ENCODE results near the gene MAP4K1. TPM values are rescaled to one million over a fixed set of nuclear protein-coding genes. Genes with fewer than 3 reads are reported as not detected.

MAP4K1 gene
- total RNA-seq, 1 experiment from 2014 or later: 1.5 TPM

GRCh38 chr19:38619361-38620174, 1.8 kb upstream of the MAP4K1 start:
- no peak for DNase-seq (ENCODE audit: low spot score)
- CTCF ChIA-PET: interaction anchor here (1.2 kb wide), 1 partner anchor 15 kb away, joined by 7 read pairs; no protein-coding TSS in a partner anchor
- no peak for TF ChIP-seq CTCF (conservative IDR thresholded peaks at IDR 0.05; ENCODE audit: low read depth, low read length)
- TF ChIP-seq EZH2 (IDR thresholded peaks at IDR 0.05; ENCODE audit: borderline replicate concordance, low read depth, low read length, poor library complexity, severe bottlenecking): no peak
- TSS peak; percentile 51 for BruUV-seq (replicated peaks)
- POLR2A ChIA-PET (ENCODE audit: low non-redundant PET): interaction anchor here (0.6 to 1.0 kb wide), 3 partner anchors 11 to 280 kb away, joined by 3 to 4 read pairs (median 3); partner anchors contain the start of genes NFKBIB and SIRT2
- Histone ChIP-seq H3K36me3 (ENCODE audit: insufficient read depth, low read length, poor library complexity, severe bottlenecking) (peaks cover 38% of the 10 kb centered on the region), H3K4me3 (ENCODE audit: low read depth, low read length, poor library complexity, severe bottlenecking) (peak overlapping the region; percentile 92), H3K27me3 (replicated peaks; ENCODE audit: insufficient read depth, low read depth, low read length, poor library complexity) (no peaks in the 10 kb centered on the region), H3K27ac (ENCODE audit: low read depth, low read length, poor library complexity, severe bottlenecking) (peak overlapping the region; percentile 92), H3K9me3 (ENCODE audit: low read depth, low read length, poor library complexity, severe bottlenecking) (no peaks in the 10 kb centered on the region), H3K4me1 (ENCODE audit: insufficient read depth, low read length, poor library complexity, severe bottlenecking) (peaks cover 7% of the 10 kb centered on the region)
- intact Hi-C loops (cut with micrococcal nuclease; ENCODE audit: unreplicated experiment): no loop called here

GRCh38 chr19:38618590-38619360, 1.0 kb upstream of the MAP4K1 start, which contains the start of gene EIF3K:
Gene EIF3K (plus strand): TSS chr19:38619188. CDS start chr19:38619269, 81 bp downstream.
- BruUV-seq (replicated peaks): no TSS peak
- intact Hi-C loops (cut with micrococcal nuclease; ENCODE audit: unreplicated experiment): no loop called here
- Histone ChIP-seq H3K4me3 (ENCODE audit: low read depth, low read length, poor library complexity, severe bottlenecking) (peak within 1 kb of the TSS; percentile 92), H3K36me3 (ENCODE audit: insufficient read depth, low read length, poor library complexity, severe bottlenecking) (peaks cover 30% of the 10 kb centered on the region), H3K27ac (ENCODE audit: low read depth, low read length, poor library complexity, severe bottlenecking) (peak within 1 kb of the TSS; percentile 92), H3K27me3 (replicated peaks; ENCODE audit: insufficient read depth, low read depth, low read length, poor library complexity) (no peaks in the 10 kb centered on the region), H3K4me1 (ENCODE audit: insufficient read depth, low read length, poor library complexity, severe bottlenecking) (peaks cover 7% of the 10 kb centered on the region), H3K9me3 (ENCODE audit: low read depth, low read length, poor library complexity, severe bottlenecking) (no peaks in the 10 kb centered on the region)
- POLR2A ChIA-PET (ENCODE audit: low non-redundant PET): interaction anchor here (0.6 to 1.0 kb wide), 4 partner anchors 11 to 428 kb away, joined by 3 to 4 read pairs (median 4); partner anchors contain the start of genes NFKBIB and SIRT2
- peak; percentile 99 for DNase-seq (ENCODE audit: low spot score)
- CTCF ChIA-PET: interaction anchor here (1.2 kb wide), 1 partner anchor 16 kb away, joined by 7 read pairs; no protein-coding TSS in a partner anchor
- TF ChIP-seq CTCF (conservative IDR thresholded peaks at IDR 0.05; ENCODE audit: low read depth, low read length): no peak
- TF ChIP-seq EZH2 (IDR thresholded peaks at IDR 0.05; ENCODE audit: borderline replicate concordance, low read depth, low read length, poor library complexity, severe bottlenecking): no peak

- TF ChIP-seq CTCF (conservative IDR thresholded peaks at IDR 0.05; ENCODE audit: low read depth, low read length) (no peak), EZH2 (IDR thresholded peaks at IDR 0.05; ENCODE audit: borderline replicate concordance, low read depth, low read length, poor library complexity, severe bottlenecking) (no peak)
- no peak overlapping the region for H3K4me3 ChIP-seq (ENCODE audit: low read depth, low read length, poor library complexity, severe bottlenecking)
- ChIA-PET CTCF (no interaction called here), POLR2A (ENCODE audit: low non-redundant PET) (no interaction called here)
- no peaks in the 10 kb centered on the region for H3K9me3 ChIP-seq (ENCODE audit: low read depth, low read length, poor library complexity, severe bottlenecking)
- intact Hi-C loops (cut with micrococcal nuclease; ENCODE audit: unreplicated experiment): no loop called here
- H3K27me3 ChIP-seq (replicated peaks; ENCODE audit: insufficient read depth, low read depth, low read length, poor library complexity): no peaks in the 10 kb centered on the region
- H3K36me3 ChIP-seq (ENCODE audit: insufficient read depth, low read length, poor library complexity, severe bottlenecking): peaks cover 22% of the 10 kb centered on the region
- no peak overlapping the region for H3K27ac ChIP-seq (ENCODE audit: low read depth, low read length, poor library complexity, severe bottlenecking)
- BruUV-seq (replicated peaks): no TSS peak
- DNase-seq (ENCODE audit: low spot score): no peak
- H3K4me1 ChIP-seq (ENCODE audit: insufficient read depth, low read length, poor library complexity, severe bottlenecking): peaks cover 7% of the 10 kb centered on the region
Measured at GRCh38 chr19:38617283-38617763, 430 bp downstream of the MAP4K1 start.

Measured in A673 (cell line).